Memory B cell (primary cell): ENCODE measurements around the gene CD2.

Experiments
- ATAC-seq: fragments of 150-1000 bp; cut with Tn5 transposase; 2 replicates; pipeline ENCODE4 v1.10.0; 2021; ENCODE audit warnings: low read depth, mild to moderate bottlenecking, moderate library complexity
- DNase-seq, 2 donors: peaks; one replicate each; pipeline ENCODE4 v3.0.0; 2022; ENCODE audit warnings: low spot score in 2 of 2
- H3K27ac Mint-ChIP-seq: one replicate; pipeline ENCODE4 v1.8.0; 2022; ENCODE audit warnings: mild to moderate bottlenecking, moderate library complexity, mixed read lengths
- H3K27me3 Mint-ChIP-seq: one replicate; pipeline ENCODE4 v1.8.0; 2022; ENCODE audit warnings: mixed read lengths
- H3K36me3 Mint-ChIP-seq: one replicate; pipeline ENCODE4 v1.8.0; 2022; ENCODE audit warnings: mild to moderate bottlenecking, mixed read lengths
- H3K4me1 Mint-ChIP-seq: one replicate; pipeline ENCODE4 v1.8.0; 2022; ENCODE audit warnings: mixed read lengths
- H3K4me3 Mint-ChIP-seq: one replicate; pipeline ENCODE4 v1.8.0; 2022; ENCODE audit warnings: mild to moderate bottlenecking, moderate library complexity, mixed read lengths
- H3K9me3 Mint-ChIP-seq: one replicate; pipeline ENCODE4 v1.8.0; 2022; ENCODE audit warnings: mixed read lengths

CD2 gene

GRCh38 chr1:116794804-116795481, 40.7 kb downstream of the CD2 start:
- DNase-seq: peak in 1 of 2 donors; percentile 5
- peak; percentile 92 for ATAC-seq
- Mint-ChIP-seq H3K4me3 (peak overlapping the region; percentile 8), H3K27me3 (peaks cover 3% of the 10 kb centered on the region), H3K27ac (peak overlapping the region; percentile 5), H3K9me3 (no peaks in the 10 kb centered on the region), H3K4me1 (peaks cover 7% of the 10 kb centered on the region), H3K36me3 (no peaks in the 10 kb centered on the region)

GRCh38 chr1:116795482-116795829, 41.2 kb downstream of the CD2 start:
- Mint-ChIP-seq H3K27ac (no peak overlapping the region), H3K27me3 (peaks cover 5% of the 10 kb centered on the region), H3K4me3 (no peak overlapping the region), H3K4me1 (peaks cover 7% of the 10 kb centered on the region), H3K36me3 (no peaks in the 10 kb centered on the region), H3K9me3 (no peaks in the 10 kb centered on the region)
- no peak for ATAC-seq
- DNase-seq: no peak

GRCh38 chr1:116804736-116805135, 50.5 kb downstream of the CD2 start:
- no peak overlapping the region for H3K4me3 Mint-ChIP-seq
- H3K36me3 Mint-ChIP-seq: no peaks in the 10 kb centered on the region
- H3K9me3 Mint-ChIP-seq: no peaks in the 10 kb centered on the region
- no peaks in the 10 kb centered on the region for H3K4me1 Mint-ChIP-seq
- ATAC-seq: no peak
- no peak for DNase-seq
- no peak overlapping the region for H3K27ac Mint-ChIP-seq
- peaks cover 2% of the 10 kb centered on the region for H3K27me3 Mint-ChIP-seq

GRCh38 chr1:116805398-116805797, 51.2 kb downstream of the CD2 start:
- Mint-ChIP-seq H3K27me3 (no peaks in the 10 kb centered on the region), H3K4me1 (no peaks in the 10 kb centered on the region), H3K36me3 (no peaks in the 10 kb centered on the region), H3K4me3 (no peak overlapping the region), H3K9me3 (no peaks in the 10 kb centered on the region), H3K27ac (no peak overlapping the region)
- DNase-seq: no peak
- ATAC-seq: no peak

GRCh38 chr1:116806245-116806644, 52.0 kb downstream of the CD2 start:
- Mint-ChIP-seq H3K9me3 (no peaks in the 10 kb centered on the region), H3K27ac (no peak overlapping the region), H3K27me3 (no peaks in the 10 kb centered on the region), H3K4me1 (no peaks in the 10 kb centered on the region), H3K4me3 (no peak overlapping the region), H3K36me3 (no peaks in the 10 kb centered on the region)
- DNase-seq: no peak
- no peak for ATAC-seq

- ATAC-seq (no peak), DNase-seq (no peak)
- Mint-ChIP-seq H3K4me3 (no peak overlapping the region), H3K36me3 (no peaks in the 10 kb centered on the region), H3K9me3 (peaks cover under 1% of the 10 kb centered on the region), H3K27ac (no peak overlapping the region), H3K4me1 (no peaks in the 10 kb centered on the region), H3K27me3 (no peaks in the 10 kb centered on the region)
Observed at GRCh38 chr1:116806671-116807070, 52.4 kb downstream of the CD2 start.

- Mint-ChIP-seq H3K4me3 (no peak overlapping the region), H3K36me3 (no peaks in the 10 kb centered on the region), H3K27me3 (no peaks in the 10 kb centered on the region), H3K9me3 (peaks cover 6% of the 10 kb centered on the region), H3K4me1 (no peaks in the 10 kb centered on the region), H3K27ac (no peak overlapping the region)
- no peak for ATAC-seq
- no peak for DNase-seq
Observed at GRCh38 chr1:116807394-116808199, 53.4 kb downstream of the CD2 start.

GRCh38 chr1:116808200-116808847, 54.1 kb downstream of the CD2 start:
- DNase-seq (no peak), ATAC-seq (no peak)
- no peak overlapping the region for H3K4me3 Mint-ChIP-seq
- no peak overlapping the region for H3K27ac Mint-ChIP-seq
- H3K9me3 Mint-ChIP-seq: peaks cover 8% of the 10 kb centered on the region
- no peaks in the 10 kb centered on the region for H3K27me3 Mint-ChIP-seq
- no peaks in the 10 kb centered on the region for H3K36me3 Mint-ChIP-seq
- no peaks in the 10 kb centered on the region for H3K4me1 Mint-ChIP-seq

- Mint-ChIP-seq H3K36me3 (no peaks in the 10 kb centered on the region), H3K4me3 (no peak overlapping the region), H3K27ac (no peak overlapping the region), H3K4me1 (no peaks in the 10 kb centered on the region), H3K9me3 (peaks cover 10% of the 10 kb centered on the region), H3K27me3 (no peaks in the 10 kb centered on the region)
- DNase-seq (no peak), ATAC-seq (no peak)
Observed at GRCh38 chr1:116808848-116809508, 54.7 kb downstream of the CD2 start.

GRCh38 chr1:116811321-116811720, 57.1 kb downstream of the CD2 start:
- H3K9me3 Mint-ChIP-seq: peaks cover 11% of the 10 kb centered on the region
- no peak overlapping the region for H3K27ac Mint-ChIP-seq
- no peaks in the 10 kb centered on the region for H3K4me1 Mint-ChIP-seq

GRCh38 chr1:116814926-116815723, 60.9 kb downstream of the CD2 start:
- ATAC-seq (no peak), DNase-seq (no peak)
- Mint-ChIP-seq H3K4me3 (no peak overlapping the region), H3K4me1 (no peaks in the 10 kb centered on the region), H3K9me3 (peaks cover 11% of the 10 kb centered on the region), H3K36me3 (no peaks in the 10 kb centered on the region), H3K27ac (no peak overlapping the region), H3K27me3 (no peaks in the 10 kb centered on the region)

More at GRCh38 chr1:116811321-116811720, 57.1 kb downstream of the CD2 start:
- Mint-ChIP-seq H3K36me3 (no peaks in the 10 kb centered on the region), H3K27me3 (no peaks in the 10 kb centered on the region), H3K4me3 (no peak overlapping the region)
- DNase-seq (no peak), ATAC-seq (no peak)

- H3K36me3 Mint-ChIP-seq: no peaks in the 10 kb centered on the region
- H3K9me3 Mint-ChIP-seq: peaks cover 5% of the 10 kb centered on the region
- H3K27me3 Mint-ChIP-seq: no peaks in the 10 kb centered on the region
- no peak overlapping the region for H3K27ac Mint-ChIP-seq
- no peak overlapping the region for H3K4me3 Mint-ChIP-seq
- H3K4me1 Mint-ChIP-seq: no peaks in the 10 kb centered on the region
- DNase-seq: peak; percentile 19 to 20
- peak; percentile 53 for ATAC-seq
Observed at GRCh38 chr1:116817582-116818064, 63.4 kb downstream of the CD2 start.
